GM21576 (cell line): Measurements from ENCODE around the gene LBX2.

Experiments used
- ATAC-seq: cut with Tn5 transposase; IDR thresholded peaks from one replicate; pipeline ENCODE4 v1.9.1; 2021; ENCODE audit warnings: mild to moderate bottlenecking, moderate library complexity; ENCODE audit not compliant: unreplicated experiment

LBX2 gene

DNA sequence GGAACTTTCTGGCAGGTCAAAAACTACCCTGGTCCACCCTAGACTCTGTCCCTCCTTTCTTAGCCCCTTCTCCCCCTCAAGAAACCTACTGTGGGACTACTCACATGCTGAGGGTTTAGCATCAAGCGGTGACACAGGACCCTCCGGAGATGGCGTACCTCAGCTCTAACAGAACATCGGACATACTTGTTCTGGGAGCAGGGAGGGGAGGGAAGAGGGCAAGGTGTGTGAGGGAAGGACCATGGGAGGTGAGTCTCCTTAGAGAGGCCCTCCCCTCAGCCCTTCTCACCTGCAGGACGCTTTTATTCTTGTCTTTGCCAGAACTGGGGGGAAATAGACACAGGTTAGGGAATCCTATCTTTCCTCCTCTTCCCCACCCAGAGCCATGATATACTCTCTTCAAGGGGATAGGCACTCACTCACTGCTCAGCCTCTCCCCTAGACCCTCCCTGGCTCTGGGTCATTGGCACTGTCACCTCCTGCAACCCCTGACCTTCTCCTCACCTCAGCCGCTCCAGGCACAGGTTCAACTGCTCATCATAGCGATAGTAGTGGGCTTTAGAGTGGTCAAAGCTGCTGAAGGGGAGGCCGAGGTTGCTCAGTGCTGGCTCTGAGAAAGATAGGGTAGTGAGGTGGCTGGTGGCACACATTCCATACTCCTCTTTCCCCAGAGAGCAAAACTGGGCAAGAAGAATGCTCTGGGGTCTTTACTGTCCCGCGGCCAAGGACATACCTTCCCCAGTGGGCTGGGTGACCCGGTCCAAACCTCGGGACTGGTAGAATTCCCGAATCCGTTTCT, 6.2 kb upstream of the LBX2 start:
- ATAC-seq, result no peak

GRCh38 chr2:74504591-74504990, 5.2 kb upstream of the LBX2 start:
- no peak for ATAC-seq

GRCh38 chr2:74503506-74504475, 4.4 kb upstream of the LBX2 start:
- ATAC-seq, result no peak

DNA sequence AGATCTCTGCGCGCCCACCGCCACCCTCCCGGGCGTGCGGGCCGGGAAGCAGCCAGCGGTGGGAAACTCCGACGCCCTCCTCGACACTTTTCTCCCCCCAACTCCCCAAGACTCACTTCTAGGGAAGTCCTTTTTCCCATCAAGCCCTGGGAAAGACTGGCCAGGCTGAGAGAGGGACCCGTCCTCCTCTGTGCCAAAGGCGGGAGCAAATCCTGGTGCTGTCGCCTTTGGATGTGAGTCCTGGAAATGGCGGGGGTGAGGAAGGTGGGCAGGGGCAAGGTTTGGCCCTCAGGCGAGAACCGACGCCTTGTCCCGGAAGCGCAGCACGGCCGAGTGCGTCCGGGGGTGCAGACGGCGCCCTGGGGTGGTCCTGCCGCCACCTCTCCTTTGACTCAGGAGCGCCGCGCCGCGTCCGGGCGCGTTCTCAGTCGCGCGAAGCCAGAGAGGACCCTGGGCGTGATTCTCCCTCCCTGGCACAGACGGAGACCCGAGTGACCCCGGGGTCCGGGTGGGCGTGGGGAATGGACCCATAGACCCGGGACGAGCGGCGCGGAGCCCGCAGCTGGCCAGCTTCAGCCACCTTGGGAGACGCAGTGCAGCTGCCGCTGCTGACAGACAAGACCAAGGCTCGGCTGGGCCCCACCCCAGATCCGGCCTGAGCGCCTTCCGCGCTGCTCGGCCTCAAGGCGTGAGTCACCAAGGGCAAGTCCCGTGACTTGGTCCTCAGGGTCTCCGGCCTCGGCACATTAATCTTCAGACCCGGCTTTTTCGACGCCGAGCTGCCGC, 3.5 kb upstream of the LBX2 start:
- no peak for ATAC-seq

DNA sequence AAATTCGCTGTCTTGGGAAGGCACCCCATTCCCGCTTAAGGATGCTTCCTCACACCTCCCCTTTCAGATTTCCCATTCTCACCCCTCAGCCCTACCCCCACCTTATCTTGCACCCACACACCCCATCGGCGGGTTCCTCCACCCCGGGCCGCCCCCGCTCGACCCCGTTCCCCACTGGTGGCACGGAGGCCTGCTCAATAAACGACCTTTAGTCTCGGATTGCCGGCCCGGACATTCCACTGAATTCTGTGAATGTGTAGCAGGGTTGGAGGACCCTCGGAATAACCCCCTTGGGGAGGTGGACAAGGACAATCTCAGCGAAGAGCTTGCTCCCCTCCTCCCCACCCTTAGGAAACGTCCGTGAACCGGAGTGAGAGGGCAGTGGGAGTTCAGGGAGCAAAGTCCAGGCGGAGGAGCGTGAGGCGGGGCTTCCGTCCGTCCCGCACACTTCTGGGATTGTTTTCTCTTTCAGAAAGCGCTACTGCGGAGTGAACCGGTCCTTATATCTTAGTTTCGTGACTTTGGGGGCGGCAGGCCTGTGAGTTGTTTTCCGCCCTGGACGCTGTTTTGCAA, 2.8 kb upstream of the LBX2 start:
- ATAC-seq, result no peak

- ATAC-seq, result no peak
Measured at GRCh38 chr2:74501335-74502071, 2.1 kb upstream of the LBX2 start.

- no peak for ATAC-seq
Measured at GRCh38 chr2:74500578-74500946, 1.2 kb upstream of the LBX2 start.

GRCh38 chr2:74499940-74500577, 656 bp upstream of the LBX2 start:
- ATAC-seq, result no peak

DNA sequence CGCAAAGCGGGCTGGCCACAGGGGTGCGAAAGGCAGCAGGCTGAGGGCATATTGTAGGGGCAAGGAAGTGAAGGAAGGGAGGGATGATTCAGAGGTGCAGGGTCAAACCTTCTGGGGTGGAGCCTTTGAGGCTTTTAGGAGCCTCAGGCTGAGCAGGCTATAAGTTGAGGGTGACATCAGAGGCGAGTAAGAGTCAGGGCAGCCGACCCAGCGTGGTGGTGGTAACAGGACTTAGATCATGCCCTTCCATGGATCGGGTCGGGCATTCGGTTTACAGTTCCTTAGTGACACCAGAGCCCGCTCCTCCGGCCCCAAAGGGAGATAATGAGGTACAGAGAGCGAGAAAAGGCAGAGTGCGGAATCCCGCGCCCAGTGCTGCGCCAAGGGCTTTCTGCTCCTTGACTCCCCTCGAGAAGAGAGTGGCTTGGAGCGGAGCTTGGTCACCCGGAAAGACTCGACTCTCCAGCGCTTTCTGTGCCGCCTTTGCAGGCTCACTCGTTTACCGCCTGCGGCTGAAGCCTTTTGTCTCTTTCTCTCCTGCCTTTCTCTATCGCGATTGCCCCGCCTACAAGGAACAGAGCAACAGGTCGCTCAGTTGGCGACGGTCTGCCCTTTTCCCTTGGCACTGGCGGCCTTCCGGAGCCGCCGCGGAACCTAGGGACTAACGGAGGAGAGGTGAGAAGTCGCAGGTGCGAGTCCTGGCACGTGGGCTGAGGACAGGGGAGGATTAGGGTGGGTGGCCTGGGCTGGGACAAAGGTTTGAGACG, 720 bp downstream of the LBX2 start:
- ATAC-seq, result no peak

- ATAC-seq, result no peak
Measured at GRCh38 chr2:74497777-74498499, 1.5 kb downstream of the LBX2 start.

GRCh38 chr2:74496997-74497776, 2.2 kb downstream of the LBX2 start:
- no peak for ATAC-seq

GRCh38 chr2:74495440-74495839, 4.0 kb downstream of the LBX2 start:
- ATAC-seq, result no peak

DNA sequence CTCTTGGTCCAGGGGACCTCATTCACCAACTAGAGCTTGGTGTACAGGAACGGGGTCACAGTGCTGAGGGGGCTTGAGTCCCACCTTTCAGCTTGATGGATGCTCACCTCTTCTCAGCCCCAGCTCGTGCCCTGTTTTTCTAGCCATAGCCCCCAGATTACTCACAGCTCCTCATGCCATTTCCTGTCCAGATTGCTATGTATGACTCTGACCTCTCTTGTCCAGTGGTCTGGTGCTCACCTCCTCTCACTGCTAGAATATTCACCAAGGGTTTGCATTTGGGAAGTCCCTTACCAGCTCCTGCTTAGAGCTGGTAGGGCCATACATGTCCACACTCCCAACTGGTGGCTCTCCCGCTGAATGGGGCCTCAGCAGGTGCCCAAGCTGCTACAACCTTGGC, 5.9 kb downstream of the LBX2 start:
- ATAC-seq, result no peak

GRCh38 chr2:74491648-74492544, 7.5 kb downstream of the LBX2 start:
- ATAC-seq, result no peak

GRCh38 chr2:74489906-74490305, 9.5 kb downstream of the LBX2 start:
- ATAC-seq, result no peak

DNA sequence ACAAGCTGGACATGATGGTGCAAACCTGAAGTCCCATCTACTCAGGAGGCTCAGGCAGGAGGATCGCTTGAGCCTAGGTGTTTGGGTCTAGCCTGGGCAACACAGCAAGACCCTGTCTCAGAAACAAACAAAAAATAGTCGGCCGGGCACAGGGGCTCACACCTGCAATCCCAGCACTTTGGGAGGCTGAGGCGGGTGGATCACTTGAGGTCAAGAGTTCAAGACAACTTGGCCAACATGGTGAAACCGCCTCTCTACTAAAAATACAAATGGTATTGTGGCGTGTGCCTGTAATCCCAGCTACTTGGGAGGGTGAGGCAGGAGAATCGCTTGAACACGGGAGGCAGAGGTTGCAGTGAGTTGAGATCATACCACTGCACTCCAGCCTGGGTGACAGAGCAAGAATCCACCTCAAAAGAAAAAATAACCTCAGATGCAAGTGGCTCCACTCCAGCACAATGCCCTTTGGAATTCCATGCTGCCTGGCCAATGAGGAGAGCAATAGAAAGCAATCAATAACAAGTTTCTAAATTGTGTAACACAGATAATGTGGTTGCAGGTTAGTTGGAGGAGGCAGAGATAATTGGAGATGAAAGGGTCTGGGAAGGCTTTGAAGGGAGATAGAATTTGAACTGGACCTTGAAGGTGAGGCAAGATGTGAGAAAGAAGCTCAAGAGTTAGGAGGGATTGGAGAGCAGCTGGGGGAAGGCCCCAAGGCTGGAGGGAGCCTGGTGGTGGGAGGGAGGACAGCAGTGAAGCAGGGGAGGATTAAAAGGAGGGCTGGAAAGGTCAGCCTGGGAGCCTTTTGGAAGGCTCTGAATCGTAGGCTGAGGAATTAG, 10.5 kb downstream of the LBX2 start:
- ATAC-seq, result no peak
